NCI-H526 (cell line): ENCODE data around the gene FSIP1.

Experiments
- DNase-seq, 2 experiments: peaks; one replicate each; lab custom pipeline; 2025; lab: John Stamatoyannopoulos, UW

Gene FSIP1

DNA sequence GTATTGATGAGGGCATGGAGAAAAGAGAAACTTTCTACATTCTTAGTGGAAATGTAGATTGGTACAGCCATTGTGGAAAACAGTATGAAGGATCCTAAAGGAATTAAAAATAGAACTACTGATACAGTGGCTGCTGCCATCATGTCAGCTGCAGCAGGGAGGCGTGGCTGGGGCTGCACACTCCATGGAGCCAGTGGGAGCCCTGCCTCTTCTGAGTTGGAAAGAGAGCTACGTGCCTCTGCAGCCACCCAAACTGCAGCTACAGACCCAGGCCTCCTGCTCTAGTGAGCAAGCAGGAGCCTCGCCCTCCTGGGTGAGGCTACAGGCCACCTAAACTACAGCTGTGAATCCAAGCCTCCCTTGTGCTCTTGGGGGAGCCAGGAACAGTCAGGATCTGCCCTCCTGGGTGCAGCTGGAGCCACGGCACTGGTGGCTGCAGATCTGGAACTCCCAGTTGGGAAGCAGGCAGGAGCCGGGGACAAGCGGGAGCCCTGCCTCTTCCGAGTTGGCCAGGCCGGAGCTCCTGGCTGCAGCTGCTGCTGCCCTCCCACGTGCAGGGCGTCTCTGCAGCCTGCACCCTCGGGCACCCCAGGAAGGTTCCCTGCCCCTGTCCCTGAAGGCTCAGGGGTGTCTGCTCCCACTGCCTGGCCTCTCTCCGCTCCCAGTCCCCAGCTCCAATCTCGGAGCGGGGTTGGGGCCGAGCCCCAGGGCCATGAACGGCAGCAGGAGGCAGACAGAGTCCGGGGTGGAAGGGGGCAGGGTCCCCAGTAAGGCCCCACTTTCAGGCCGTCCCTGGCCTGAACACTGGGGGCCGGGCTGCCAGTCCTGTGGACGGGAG is 137.3 kb downstream of the FSIP1 start:
- DNase-seq, result no peak

- no peak for DNase-seq
These were observed 138.5 kb downstream of the FSIP1 start for GRCh38 chr15:39644136-39644535.

DNA sequence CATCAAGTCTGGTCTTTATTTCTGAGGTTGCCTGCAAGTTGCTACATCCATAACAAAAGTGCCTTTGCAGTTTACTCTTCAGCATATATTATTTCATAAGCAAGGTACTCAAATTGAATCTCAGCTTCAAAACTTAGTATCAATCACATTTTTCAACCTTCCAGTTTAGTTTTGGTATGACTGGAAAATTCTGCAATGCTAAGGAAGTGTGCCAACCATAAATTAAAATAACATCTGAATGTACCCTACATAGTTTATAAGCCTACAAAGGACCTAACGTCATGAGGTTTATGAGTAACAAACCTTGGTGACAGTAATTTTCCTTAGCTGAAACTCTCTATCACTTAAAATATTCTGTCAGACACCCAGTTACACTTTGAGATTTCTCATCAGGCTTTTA is 138.9 kb downstream of the FSIP1 start:
- DNase-seq, result no peak

DNA sequence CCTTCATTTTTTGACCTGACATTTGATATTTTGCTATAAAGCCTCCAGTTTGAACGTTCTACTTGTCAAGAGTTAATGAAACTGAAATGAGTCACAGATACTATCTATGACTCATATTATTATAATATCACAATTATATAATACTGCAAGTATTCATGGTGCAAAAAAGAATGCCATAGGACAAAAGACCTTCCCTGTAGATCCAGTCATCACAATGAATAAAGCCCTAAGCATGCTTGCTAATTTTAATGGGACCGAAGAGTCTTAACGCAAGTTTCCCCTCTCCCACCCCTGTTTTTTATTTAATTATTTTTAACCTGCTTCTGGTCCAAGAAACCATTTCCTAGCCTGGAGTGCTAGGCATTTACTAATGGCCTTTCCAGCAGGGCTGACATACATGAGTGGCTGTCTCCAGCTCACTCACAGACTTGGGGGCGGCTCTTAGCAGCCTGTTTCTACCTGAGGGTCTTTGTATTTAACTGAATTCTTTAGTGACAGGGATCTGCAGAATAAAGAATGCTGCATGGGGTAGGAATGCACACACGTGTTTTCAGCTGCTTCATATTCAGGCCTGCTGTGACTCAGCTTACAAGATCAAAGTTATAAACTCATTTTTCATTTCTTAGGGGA is 140.5 kb downstream of the FSIP1 start:
- no peak for DNase-seq

- DNase-seq, result no peak
These were observed 141.3 kb downstream of the FSIP1 start for GRCh38 chr15:39641191-39641889.

GRCh38 chr15:39640665-39641064 is 142.0 kb downstream of the FSIP1 start:
- no peak for DNase-seq

- DNase-seq, result no peak
These were observed 143.6 kb downstream of the FSIP1 start for GRCh38 chr15:39639037-39639436.

- no peak for DNase-seq
These were observed 144.6 kb downstream of the FSIP1 start for GRCh38 chr15:39638041-39638440.

DNA sequence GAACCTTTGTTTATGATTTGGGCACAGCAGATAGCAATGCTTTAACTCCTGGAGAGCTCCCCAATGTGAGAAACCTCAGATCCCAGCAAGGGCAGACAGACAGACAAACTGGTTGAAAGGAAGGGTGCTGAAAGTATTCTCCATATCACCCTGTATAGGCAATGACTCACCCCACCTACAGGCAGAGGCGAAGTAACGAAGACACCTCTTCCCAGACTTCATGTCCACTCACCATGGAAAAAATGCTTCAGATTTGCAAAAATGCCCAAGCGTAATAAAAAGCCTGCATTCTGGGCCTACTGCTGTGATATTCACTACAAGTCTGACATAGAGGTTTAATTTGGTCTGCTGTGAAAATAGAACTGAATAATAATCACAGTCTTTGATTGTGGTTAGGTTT is 151.3 kb downstream of the FSIP1 start:
- no peak for DNase-seq

- DNase-seq, result peak; percentile 52 to 57
These were observed 152.7 kb downstream of the FSIP1 start for GRCh38 chr15:39629906-39630305.

- DNase-seq, result no peak
These were observed 153.3 kb downstream of the FSIP1 start for GRCh38 chr15:39629371-39629770.

DNA sequence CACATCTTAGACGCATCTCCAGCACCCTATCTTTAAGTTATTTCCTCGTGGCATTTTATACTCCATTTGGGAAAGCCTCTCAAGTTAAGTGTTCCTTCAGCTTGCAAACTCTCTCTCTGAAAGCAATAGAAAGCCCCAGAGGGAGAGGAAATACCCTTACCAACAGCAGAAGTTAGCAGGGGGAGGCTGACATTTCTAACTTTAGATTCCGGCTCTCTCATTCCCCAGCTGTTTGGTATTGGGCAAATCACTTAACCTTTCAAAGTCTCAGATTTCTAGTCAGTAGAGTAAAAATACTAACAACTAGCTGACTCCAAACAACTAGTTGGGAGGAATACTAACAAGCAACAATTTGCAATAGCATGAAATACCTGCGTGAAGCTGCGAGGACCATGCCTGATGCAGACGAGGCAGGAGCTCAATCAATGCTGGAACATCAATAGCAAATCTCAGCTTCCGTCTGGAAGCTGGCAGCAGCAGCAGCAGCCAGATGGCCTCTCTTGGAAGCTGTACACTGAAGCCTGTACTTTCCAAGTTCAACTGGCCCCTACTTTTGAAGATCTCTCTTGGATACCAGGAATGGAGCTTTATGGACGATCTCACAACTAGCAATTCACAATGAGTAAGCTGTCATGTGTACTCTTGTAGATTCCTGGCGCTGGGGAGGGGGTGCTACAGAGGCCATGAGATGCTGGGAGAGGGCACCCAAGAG is 153.9 kb downstream of the FSIP1 start:
- DNase-seq, result no peak

GRCh38 chr15:39628144-39628508 is 154.5 kb downstream of the FSIP1 start:
- no peak for DNase-seq

DNA sequence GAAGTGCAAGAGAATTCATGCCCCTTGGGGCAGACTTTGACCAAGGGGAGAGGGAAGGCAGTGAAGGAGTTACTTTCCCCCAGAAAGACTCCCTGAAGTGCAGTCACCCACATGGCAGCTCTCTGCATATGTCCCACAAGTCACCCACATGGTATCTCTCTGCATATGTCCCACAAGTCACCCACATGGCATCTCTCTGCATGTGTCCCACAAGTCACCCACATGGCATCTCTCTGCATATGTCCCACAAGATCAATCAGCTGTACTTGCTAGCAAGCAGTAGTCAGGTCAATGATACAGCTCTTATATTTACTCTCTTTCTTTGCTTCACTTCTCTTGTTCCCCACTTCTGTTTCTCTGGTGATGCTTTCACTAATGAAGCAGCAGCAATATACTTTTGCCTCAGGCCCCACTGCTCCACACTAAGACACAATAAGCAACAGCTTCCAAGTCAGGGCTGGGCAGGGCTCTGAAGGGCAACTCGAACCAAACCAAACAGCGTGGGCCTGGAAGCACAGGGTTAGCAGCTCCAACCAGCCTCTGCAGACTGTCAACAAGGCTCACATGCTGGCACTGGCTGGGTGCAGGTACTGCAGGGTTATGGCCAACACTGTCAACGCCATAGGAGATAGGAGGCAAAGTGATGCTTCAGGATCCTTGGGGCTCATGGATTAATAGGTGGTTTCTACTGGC is 155.0 kb downstream of the FSIP1 start:
- DNase-seq, result no peak

DNA sequence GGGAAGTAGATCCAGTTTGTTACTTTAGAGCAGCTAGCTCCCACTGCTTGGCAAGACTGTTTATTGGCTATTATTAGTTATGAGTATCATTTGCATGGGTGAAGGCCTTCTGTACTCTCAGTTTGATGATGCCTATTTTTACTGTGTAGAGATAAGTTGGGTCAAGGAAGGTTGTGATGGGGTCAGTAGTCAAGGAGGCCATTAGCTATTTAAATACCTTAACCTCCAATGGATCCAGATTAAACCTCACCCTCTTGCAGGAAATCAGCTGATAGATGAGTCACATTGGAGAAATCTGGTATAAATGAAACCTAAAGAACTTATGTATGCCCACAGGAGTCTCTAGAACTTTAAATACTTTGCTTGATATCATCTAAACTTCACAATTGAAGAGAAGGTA is 156.8 kb downstream of the FSIP1 start:
- no peak for DNase-seq

DNA sequence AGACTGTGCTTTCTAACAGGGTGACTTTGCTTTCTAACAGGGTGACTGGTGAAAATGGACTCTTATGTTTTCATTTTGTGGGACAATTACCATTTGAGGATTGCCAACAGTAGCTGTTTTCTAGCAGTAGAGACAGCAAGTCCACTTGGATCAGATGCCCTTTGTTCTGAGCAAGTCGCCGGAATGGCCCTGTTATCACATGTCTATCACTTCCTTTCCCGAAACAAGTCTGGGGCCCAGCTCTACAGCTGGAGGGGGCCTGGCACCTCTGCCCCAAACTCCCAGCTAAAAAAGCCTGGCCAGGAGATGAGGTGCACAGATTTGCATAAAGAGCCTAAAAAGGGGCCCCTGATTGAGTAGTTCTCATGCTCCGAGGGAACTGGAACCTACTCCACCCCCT is 157.2 kb downstream of the FSIP1 start:
- DNase-seq, result no peak

- no peak for DNase-seq
These were observed 157.8 kb downstream of the FSIP1 start for GRCh38 chr15:39624806-39625205.

GRCh38 chr15:39623529-39623931 is 159.1 kb downstream of the FSIP1 start:
- DNase-seq, result no peak

- peak; percentile 22 to 34 for DNase-seq
These were observed 159.8 kb downstream of the FSIP1 start for GRCh38 chr15:39622660-39623516.

DNA sequence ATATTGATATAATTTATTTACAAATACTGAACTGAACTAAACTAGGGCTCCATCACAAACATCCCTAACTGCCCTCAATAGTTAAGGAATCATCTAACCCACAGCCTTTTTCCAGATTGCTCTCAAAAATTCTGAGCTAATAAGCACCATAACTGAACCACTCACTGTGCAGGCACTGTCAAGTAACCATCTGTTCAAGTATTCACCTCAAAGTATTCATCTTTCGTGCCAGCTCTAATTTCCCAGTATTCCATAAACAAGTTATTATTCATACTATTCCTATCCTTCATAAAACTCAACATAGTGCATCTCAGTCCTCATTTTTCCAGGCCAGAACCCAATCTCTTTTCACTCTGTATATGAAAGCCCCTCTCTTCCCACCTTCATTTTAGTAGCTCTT is 160.7 kb downstream of the FSIP1 start:
- DNase-seq, result no peak

- no peak for DNase-seq
These were observed 161.4 kb downstream of the FSIP1 start for GRCh38 chr15:39621210-39621609.
